Stimulated activated CD4-positive, alpha-beta T cell treated with anti-CD3 and anti-CD28 coated beads, TNF-alpha, amount 100 ng/mL, for 1 hour (primary cell): ENCODE data around the gene LIM2.

Experiments used
- DNase-seq, 3 donors: peaks; one replicate each; pipeline ENCODE4 v3.0.0-alpha.2; 2020; ENCODE audit warnings: low read depth in 3 of 3, low spot score in 1 of 3

The LIM2 gene

GRCh38 chr19:51366389-51367254 is 21.2 kb downstream of the LIM2 start:
- peak; percentile 83 to 85 (median 84) for DNase-seq

- DNase-seq, result no peak
Measured at GRCh38 chr19:51365965-51366388, 21.8 kb downstream of the LIM2 start, which contains the start of gene ETFB. TSS of gene ETFB (minus strand) at chr19:51366388. CDS start at chr19:51366326, 62 bp downstream.

- no peak for DNase-seq
Measured at GRCh38 chr19:51365211-51365964, 22.4 kb downstream of the LIM2 start.

- no peak for DNase-seq
Measured at GRCh38 chr19:51364200-51365106, 23.3 kb downstream of the LIM2 start.

- no peak for DNase-seq
Measured at GRCh38 chr19:51361239-51361638, 26.5 kb downstream of the LIM2 start.

- DNase-seq, result no peak
Measured at GRCh38 chr19:51359294-51359693, 28.5 kb downstream of the LIM2 start.

GRCh38 chr19:51357952-51358351 is 29.8 kb downstream of the LIM2 start:
- no peak for DNase-seq

- DNase-seq, result no peak
Measured at GRCh38 chr19:51356159-51356801, 31.5 kb downstream of the LIM2 start.

GRCh38 chr19:51354742-51355148 is 33.0 kb downstream of the LIM2 start:
- DNase-seq, result no peak

- no peak for DNase-seq
Measured at GRCh38 chr19:51354103-51354741, 33.6 kb downstream of the LIM2 start.

- no peak for DNase-seq
Measured at GRCh38 chr19:51352783-51353360, 34.9 kb downstream of the LIM2 start.

GRCh38 chr19:51351266-51351990 is 36.3 kb downstream of the LIM2 start:
- no peak for DNase-seq

- DNase-seq, result no peak
Measured at GRCh38 chr19:51347209-51347928, 40.4 kb downstream of the LIM2 start.

- no peak for DNase-seq
Measured at GRCh38 chr19:51346742-51347141, 41.0 kb downstream of the LIM2 start.

- no peak for DNase-seq
Measured at GRCh38 chr19:51345076-51345620, 42.6 kb downstream of the LIM2 start.

GRCh38 chr19:51342631-51343569 is 44.9 kb downstream of the LIM2 start:
- DNase-seq, result no peak

- DNase-seq, result no peak
Measured at GRCh38 chr19:51341976-51342580, 45.7 kb downstream of the LIM2 start, which contains the start of gene VSIG10L. TSS of gene VSIG10L (minus strand) at chr19:51342139. CDS start at chr19:51342124, 15 bp downstream.
